Mucosa of gallbladder (tissue), 1 donor: ENCODE measurements around the gene CNTNAP2. TPM values are rescaled to one million over a fixed set of nuclear protein-coding genes. Genes with fewer than 3 reads are reported as not detected.
A peak's percentile ranks its signal among the peaks of the same experiment; 100 is the strongest.
"Not testable (repeated sequence)": the region's sequence is repeated elsewhere in the genome, so short reads cannot be mapped to it uniquely, and the experiment has no call there.

Experiments used
- DNase-seq: peaks from one replicate; pipeline ENCODE4 v3.0.0-alpha.2; 2020; ENCODE audit warnings: low spot score
- total RNA-seq: library from RNA; stranded (reverse); gene quantifications from one replicate; pipeline ENCODE4 v1.2.1, GENCODE V29; 2021
- donor health status: DM: no; HTN: no; CAD: no.

The CNTNAP2 gene
- total RNA-seq, 1 donor from 2014 or later, result 1.6 TPM

- no peak for DNase-seq
Measured at GRCh38 chr7:147650991-147651390, 1534.4 kb downstream of the CNTNAP2 start.

- no peak for DNase-seq
Measured at GRCh38 chr7:147651601-147652000, 1535.0 kb downstream of the CNTNAP2 start.

- DNase-seq, result no peak
Measured at GRCh38 chr7:147653456-147653855, 1536.9 kb downstream of the CNTNAP2 start.

GRCh38 chr7:147658392-147658967, 1541.9 kb downstream of the CNTNAP2 start:
- DNase-seq, result no peak

GRCh38 chr7:147659036-147659995, 1542.7 kb downstream of the CNTNAP2 start:
- DNase-seq, result no peak

GRCh38 chr7:147664541-147664940, 1547.9 kb downstream of the CNTNAP2 start:
- peak; percentile 80 for DNase-seq

- no peak for DNase-seq
Measured at GRCh38 chr7:147670759-147671158, 1554.2 kb downstream of the CNTNAP2 start.

- no peak for DNase-seq
Measured at GRCh38 chr7:147674705-147675104, 1558.1 kb downstream of the CNTNAP2 start.

GRCh38 chr7:147678943-147679342, 1562.3 kb downstream of the CNTNAP2 start:
- no peak for DNase-seq

- DNase-seq, result no peak
Measured at GRCh38 chr7:147681530-147681929, 1564.9 kb downstream of the CNTNAP2 start.

GRCh38 chr7:147700702-147701101, 1584.1 kb downstream of the CNTNAP2 start:
- no peak for DNase-seq

- DNase-seq, result no peak
Measured at GRCh38 chr7:147707926-147708325, 1591.3 kb downstream of the CNTNAP2 start.

- DNase-seq, result no peak
Measured at GRCh38 chr7:147708871-147709270, 1592.3 kb downstream of the CNTNAP2 start.

- no peak for DNase-seq
Measured at GRCh38 chr7:147711447-147711846, 1594.8 kb downstream of the CNTNAP2 start.

GRCh38 chr7:147721962-147722830, 1605.6 kb downstream of the CNTNAP2 start:
- no peak for DNase-seq

GRCh38 chr7:147723536-147723935, 1606.9 kb downstream of the CNTNAP2 start:
- DNase-seq, result no peak

- no peak for DNase-seq
Measured at GRCh38 chr7:147731311-147731710, 1614.7 kb downstream of the CNTNAP2 start.

- DNase-seq, result not testable (repeated sequence)
Measured at GRCh38 chr7:147737559-147738214, 1621.1 kb downstream of the CNTNAP2 start.

- DNase-seq, result no peak
Measured at GRCh38 chr7:147742301-147742700, 1625.7 kb downstream of the CNTNAP2 start.

- no peak for DNase-seq
Measured at GRCh38 chr7:147756300-147756699, 1639.7 kb downstream of the CNTNAP2 start.

GRCh38 chr7:147759327-147759943, 1642.8 kb downstream of the CNTNAP2 start:
- no peak for DNase-seq
